ENCODE measurements around the gene SREK1. TPM values are rescaled to one million over a fixed set of nuclear protein-coding genes. Genes with fewer than 3 reads are reported as not detected.
"Not testable (repeated sequence)": the region's sequence is repeated elsewhere in the genome, so short reads cannot be mapped to it uniquely, and the experiment has no call there.

Gene SREK1
- total and polyA plus RNA-seq, 9 donors = 24.5 to 101 (median 54.0) TPM

DNA sequence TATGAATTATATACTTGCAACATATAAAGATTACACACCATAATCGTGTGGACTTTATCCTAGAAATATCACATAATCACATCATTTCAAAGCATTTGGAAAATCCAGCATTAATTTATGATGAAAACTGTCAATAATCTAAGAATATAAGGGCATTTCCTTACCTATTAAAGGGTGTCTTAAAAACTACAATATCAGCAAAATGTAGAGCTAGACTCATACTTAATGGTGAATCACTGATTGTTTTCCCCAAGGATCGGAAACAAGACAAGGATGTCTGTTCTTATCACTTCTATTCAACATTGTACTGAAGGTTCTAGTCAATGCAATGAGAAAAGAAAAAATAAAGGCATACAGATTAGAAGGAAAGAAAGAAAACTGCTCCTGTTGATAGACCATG, 8.0 kb upstream of the SREK1 start:
- Histone ChIP-seq H3K36me3 (no peaks in the 10 kb centered on the region), H3K4me1 (ENCODE audit: insufficient read depth) (no peaks in the 10 kb centered on the region), H3K27me3 (no peaks in the 10 kb centered on the region), H3K9me3 (no peaks in the 10 kb centered on the region), H3K27ac (no peak overlapping the region), H3K4me3 (no peak overlapping the region)
- TF ChIP-seq, protein P1, sequence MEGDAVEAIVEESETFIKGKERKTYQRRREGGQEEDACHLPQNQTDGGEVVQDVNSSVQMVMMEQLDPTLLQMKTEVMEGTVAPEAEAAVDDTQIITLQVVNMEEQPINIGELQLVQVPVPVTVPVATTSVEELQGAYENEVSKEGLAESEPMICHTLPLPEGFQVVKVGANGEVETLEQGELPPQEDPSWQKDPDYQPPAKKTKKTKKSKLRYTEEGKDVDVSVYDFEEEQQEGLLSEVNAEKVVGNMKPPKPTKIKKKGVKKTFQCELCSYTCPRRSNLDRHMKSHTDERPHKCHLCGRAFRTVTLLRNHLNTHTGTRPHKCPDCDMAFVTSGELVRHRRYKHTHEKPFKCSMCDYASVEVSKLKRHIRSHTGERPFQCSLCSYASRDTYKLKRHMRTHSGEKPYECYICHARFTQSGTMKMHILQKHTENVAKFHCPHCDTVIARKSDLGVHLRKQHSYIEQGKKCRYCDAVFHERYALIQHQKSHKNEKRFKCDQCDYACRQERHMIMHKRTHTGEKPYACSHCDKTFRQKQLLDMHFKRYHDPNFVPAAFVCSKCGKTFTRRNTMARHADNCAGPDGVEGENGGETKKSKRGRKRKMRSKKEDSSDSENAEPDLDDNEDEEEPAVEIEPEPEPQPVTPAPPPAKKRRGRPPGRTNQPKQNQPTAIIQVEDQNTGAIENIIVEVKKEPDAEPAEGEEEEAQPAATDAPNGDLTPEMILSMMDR (IDR thresholded peaks at IDR 0.05) = no peak
- TF ChIP-seq EP300 (IDR thresholded peaks at IDR 0.05) (no peak), POLR2A (IDR thresholded peaks at IDR 0.05) (no peak)
- no peak for DNase-seq
- WGBS, 3 donors = 71 to 89% (median 78%) methylated on average over 2 of the region's 2 CpGs
- intact Hi-C loops (cut with DNase I) = no loop called here

DNA sequence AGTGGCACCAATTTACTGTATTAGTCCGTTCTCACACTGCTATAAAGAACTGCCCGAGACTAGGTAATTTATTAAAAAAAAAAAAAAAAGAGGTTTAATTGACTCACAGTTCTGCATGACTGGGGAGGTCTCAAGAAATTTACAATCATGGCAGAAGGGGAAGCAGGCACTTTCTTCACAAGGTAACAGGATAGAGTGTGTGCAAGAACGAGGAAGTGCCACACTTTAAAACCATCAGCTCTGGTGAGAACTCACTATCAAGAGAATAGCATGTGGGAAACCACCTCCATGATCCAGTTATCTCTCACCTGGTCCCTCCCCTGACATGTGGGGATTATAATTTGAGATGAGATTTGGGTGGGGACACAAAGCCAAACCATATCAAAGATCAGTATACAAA, 7.2 kb upstream of the SREK1 start:
- H3K4me3 ChIP-seq; intact Hi-C loops (cut with DNase I); H3K9me3 ChIP-seq; H3K27ac ChIP-seq; DNase-seq; H3K4me1 ChIP-seq (ENCODE audit: insufficient read depth); H3K27me3 ChIP-seq; H3K36me3 ChIP-seq: not testable (repeated sequence)
- 84 to 85% (median 84%) methylated on average over 3 of the region's 3 CpGs for WGBS, 3 donors

DNA sequence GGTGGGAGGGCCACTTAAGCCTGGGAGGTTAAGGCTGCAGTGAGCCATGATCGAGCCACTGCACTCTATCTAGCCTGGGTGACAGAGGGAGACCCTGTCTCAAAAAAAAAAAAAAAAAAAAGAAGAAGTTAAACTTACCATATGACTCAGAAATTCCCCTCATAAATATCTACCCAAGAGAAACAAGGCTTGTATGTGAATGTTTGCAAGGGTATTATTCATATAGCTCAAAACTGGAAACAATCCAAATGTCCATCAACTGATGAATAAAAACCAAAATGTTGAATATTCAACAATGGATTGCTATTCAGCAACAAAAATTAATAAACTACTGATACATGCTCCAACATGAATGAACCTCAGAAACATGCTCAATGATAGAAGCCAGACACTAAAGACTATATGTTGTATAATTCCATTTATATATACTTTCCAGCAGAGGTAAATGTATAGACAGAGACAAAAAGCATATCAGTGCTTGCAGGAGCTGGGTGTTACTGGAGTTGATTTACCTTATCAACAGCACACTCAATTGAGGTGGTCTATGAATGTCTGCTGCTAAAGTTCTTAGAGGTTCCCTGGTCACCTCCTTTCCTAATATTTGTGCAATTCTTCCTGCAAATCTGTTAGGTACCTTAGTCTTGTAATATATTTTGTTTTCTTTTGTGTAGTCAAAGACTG, 5.3 kb upstream of the SREK1 start:
- Histone ChIP-seq H3K4me1 (ENCODE audit: insufficient read depth) (peaks cover 3% of the 10 kb centered on the region), H3K36me3 (no peaks in the 10 kb centered on the region), H3K27me3 (no peaks in the 10 kb centered on the region), H3K27ac (no peak overlapping the region), H3K9me3 (no peaks in the 10 kb centered on the region), H3K4me3 (no peak overlapping the region)
- intact Hi-C loops (cut with DNase I) = no loop called here
- no peak for DNase-seq
- WGBS, 3 donors = 64 to 81% (median 80%) methylated on average over 1 of the region's 1 CpG
- no peak for TF ChIP-seq POLR2A (IDR thresholded peaks at IDR 0.05)
- TF ChIP-seq, protein P1 (IDR thresholded peaks at IDR 0.05) = no peak
- no peak for TF ChIP-seq EP300 (IDR thresholded peaks at IDR 0.05)

- DNase-seq = no peak
- Histone ChIP-seq H3K27ac (no peak overlapping the region), H3K9me3 (no peaks in the 10 kb centered on the region), H3K36me3 (no peaks in the 10 kb centered on the region), H3K4me3 (no peak overlapping the region), H3K27me3 (no peaks in the 10 kb centered on the region), H3K4me1 (ENCODE audit: insufficient read depth) (peaks cover 3% of the 10 kb centered on the region)
- intact Hi-C loops (cut with DNase I) = no loop called here
- 80 to 87% (median 83%) methylated on average over 2 of the region's 2 CpGs for WGBS, 3 donors
- TF ChIP-seq, protein P1 (IDR thresholded peaks at IDR 0.05) = no peak
- TF ChIP-seq EP300 (IDR thresholded peaks at IDR 0.05) (no peak), POLR2A (IDR thresholded peaks at IDR 0.05) (no peak)
These were observed 4.8 kb upstream of the SREK1 start for GRCh38 chr5:66139318-66139712.

- WGBS, 3 donors = 77 to 81% (median 79%) methylated on average over 2 of the region's 2 CpGs
- Histone ChIP-seq H3K27me3 (no peaks in the 10 kb centered on the region), H3K4me3 (no peak overlapping the region), H3K36me3 (no peaks in the 10 kb centered on the region), H3K4me1 (ENCODE audit: insufficient read depth) (peaks cover 6% of the 10 kb centered on the region), H3K27ac (no peak overlapping the region), H3K9me3 (no peaks in the 10 kb centered on the region)
- no peak for TF ChIP-seq EP300 (IDR thresholded peaks at IDR 0.05)
- no peak for TF ChIP-seq POLR2A (IDR thresholded peaks at IDR 0.05)
- TF ChIP-seq, protein P1 (IDR thresholded peaks at IDR 0.05) = no peak
- intact Hi-C loops (cut with DNase I) = loop anchor here (5.0 to 10.0 kb wide), 2 partner anchors 215 to 218 kb away; partner anchors contain the start of gene ERBIN (in 4 of the 4)
- DNase-seq = no peak
These were observed 1.7 kb upstream of the SREK1 start for GRCh38 chr5:66142417-66142816.
